HepG2 (cell line): ENCODE results near the gene MXRA8. TPM values are rescaled to one million over a fixed set of nuclear protein-coding genes. Genes with fewer than 3 reads are reported as not detected.

ENCODE experiments used
- CTCF ChIP-seq: sonication (generic); formaldehyde crosslinking; IDR thresholded peaks from 2 replicates; pipeline ENCODE4 v1.5.0; 2020; ENCODE audit warnings: mild to moderate bottlenecking, missing genetic modification reagents, moderate library complexity
- ESRRA ChIP-seq: sonication (generic); formaldehyde crosslinking; IDR thresholded peaks from 2 replicates; pipeline ENCODE4 v1.5.1; 2020; ENCODE audit warnings: mild to moderate bottlenecking, low read depth, missing genetic modification reagents
- HHEX ChIP-seq: IDR thresholded peaks from 2 replicates; pipeline ENCODE4 v1.6.1; 2016; ENCODE audit warnings: control low read depth
- HNF1B ChIP-seq: sonication (generic); formaldehyde crosslinking; IDR thresholded peaks from 2 replicates; pipeline ENCODE4 v1.5.1; 2020; ENCODE audit warnings: mild to moderate bottlenecking, moderate library complexity, missing genetic modification reagents
- HOXA9 ChIP-seq: sonication (generic); formaldehyde crosslinking; IDR thresholded peaks from 2 replicates; pipeline ENCODE4 v1.8.1; 2022; ENCODE audit warnings: missing genetic modification reagents, mild to moderate bottlenecking, moderate library complexity, borderline replicate concordance
- KAT2B ChIP-seq: fragments of 150-350 bp; IDR thresholded peaks from 2 replicates; pipeline ENCODE4 v1.6.1; 2014; ENCODE audit warnings: low read depth, low read length, borderline replicate concordance
- MLX ChIP-seq: IDR thresholded peaks from 2 replicates; pipeline ENCODE4 v1.6.1; 2016
- MXD4 ChIP-seq: IDR thresholded peaks from 2 replicates; pipeline ENCODE4 v1.6.1; 2016; ENCODE audit warnings: mild to moderate bottlenecking, missing biosample characterization, missing genetic modification reagents
- NFIB ChIP-seq: sonication (generic); formaldehyde crosslinking; IDR thresholded peaks from 2 replicates; pipeline ENCODE4 v1.9.0; 2021; ENCODE audit warnings: missing genetic modification reagents, mild to moderate bottlenecking, borderline replicate concordance
- NRL ChIP-seq: sonication (generic); formaldehyde crosslinking; IDR thresholded peaks from 2 replicates; pipeline ENCODE4 v1.5.0; 2020; ENCODE audit warnings: missing genetic modification reagents, mild to moderate bottlenecking, moderate library complexity, borderline replicate concordance
- PITX1 ChIP-seq: sonication (generic); formaldehyde crosslinking; IDR thresholded peaks from 2 replicates; pipeline ENCODE4 v1.5.1; 2020; ENCODE audit warnings: mild to moderate bottlenecking, missing genetic modification reagents
- PPARG ChIP-seq: conservative IDR thresholded peaks from 2 replicates; pipeline ENCODE4 v1.6.1; 2016; ENCODE audit warnings: missing biosample characterization, missing genetic modification reagents
- PREB ChIP-seq: sonication (generic); formaldehyde crosslinking; IDR thresholded peaks from 2 replicates; pipeline ENCODE4 v1.4.0; 2020; ENCODE audit warnings: missing genetic modification reagents
- SALL2 ChIP-seq: sonication (generic); formaldehyde crosslinking; IDR thresholded peaks from 2 replicates; pipeline ENCODE4 v1.8.1; 2023; ENCODE audit warnings: mild to moderate bottlenecking, missing genetic modification reagents, inconsistent platforms
- SP140L ChIP-seq: sonication (generic); formaldehyde crosslinking; IDR thresholded peaks from 2 replicates; pipeline ENCODE4 v1.4.0; 2020; ENCODE audit warnings: missing genetic modification reagents, borderline replicate concordance
- ZNF264 ChIP-seq: sonication (generic); formaldehyde crosslinking; IDR thresholded peaks from 2 replicates; pipeline ENCODE4 v1.4.0; 2020; ENCODE audit warnings: missing genetic modification reagents
- ZNF512B ChIP-seq: sonication (generic); formaldehyde crosslinking; IDR thresholded peaks from 2 replicates; pipeline ENCODE4 v1.5.1; 2020; ENCODE audit warnings: missing genetic modification reagents, mild to moderate bottlenecking, borderline replicate concordance
- ZNF557 ChIP-seq: sonication (generic); formaldehyde crosslinking; IDR thresholded peaks from 2 replicates; pipeline ENCODE4 v1.4.0; 2020; ENCODE audit warnings: missing genetic modification reagents
- ZNF709 ChIP-seq: sonication (generic); formaldehyde crosslinking; IDR thresholded peaks from 2 replicates; pipeline ENCODE4 v1.5.0; 2020; ENCODE audit warnings: mild to moderate bottlenecking, missing genetic modification reagents
- ZNF720 ChIP-seq: sonication (generic); formaldehyde crosslinking; IDR thresholded peaks from 2 replicates; pipeline ENCODE4 v1.4.0; 2020; ENCODE audit warnings: missing genetic modification reagents
- ZNF75D ChIP-seq: sonication (generic); formaldehyde crosslinking; IDR thresholded peaks from 2 replicates; pipeline ENCODE4 v1.8.1; 2023; ENCODE audit warnings: missing genetic modification reagents, mild to moderate bottlenecking, borderline replicate concordance
- polyA plus RNA-seq, 8 experiments: library from polyadenylated mRNA; depleted of rRNA in 3 of 8; stranded (reverse) in 7 of 8; unstranded in 1 of 8; fragments of >200 nt; fragmentation: Illumina TruSeq in 4 of 8; extraction: Trizol in 4 of 8; gene quantifications; 2 replicates each; pipeline versions ENCODE4 v1.2.1 to v1.2.3, GENCODE V29; 2011 to 2016; ENCODE audit warnings: low read depth in 4 of 8, missing spikeins in 1 of 8, mixed read lengths in 1 of 8; ENCODE audit not compliant: insufficient read depth in 1 of 8
- total RNA-seq, 5 experiments: library from RNA; depleted of rRNA; stranded (reverse); fragments of >200 nt; fragmentation: Illumina TruSeq; extraction: Trizol; gene quantifications; 2 replicates each; pipeline ENCODE4 v1.2.3, GENCODE V29; 2016; ENCODE audit warnings: low read depth in 1 of 5

The MXRA8 gene
- total and polyA plus RNA-seq, 2 of the 13 experiments (the other 11 are each of a cell fraction or from before 2014, with no cell fraction given): 19.8 to 44.8 TPM

- peak; percentile 65 for TF ChIP-seq SALL2 (CRISPR knock-in tag)
- no peak for TF ChIP-seq KAT2B
- no peak for TF ChIP-seq ZNF720 (CRISPR knock-in tag)
- peak; percentile 78 for TF ChIP-seq ZNF709 (CRISPR knock-in tag)
- TF ChIP-seq ZNF512B: no peak
- no peak for TF ChIP-seq PITX1 (CRISPR knock-in tag)
- peak; percentile 94 for TF ChIP-seq MXD4
- peak; percentile 28; the same call in 1 of the 2 replicates for TF ChIP-seq CTCF (CRISPR knock-in tag)
- peak; percentile 63; the same call in 1 of the 2 replicates for TF ChIP-seq MLX (CRISPR knock-in tag)
- TF ChIP-seq PREB: no peak
- TF ChIP-seq NRL (CRISPR knock-in tag): peak; percentile 49; the same call in 1 of the 2 replicates
- peak; percentile 59; the same call in 1 of the 2 replicates for TF ChIP-seq ESRRA (CRISPR knock-in tag)
- TF ChIP-seq SP140L (CRISPR knock-in tag): no peak; the same call in 1 of the 2 replicates
- no peak for TF ChIP-seq NFIB (CRISPR knock-in tag)
- TF ChIP-seq HNF1B (CRISPR knock-in tag): peak; percentile 90
- 0 out of 2 replicates have a peak, but pooled peaks have one; percentile 23 for TF ChIP-seq HHEX (CRISPR knock-in tag)
- TF ChIP-seq ZNF75D (CRISPR knock-in tag): no peak
- no peak for TF ChIP-seq ZNF264
- TF ChIP-seq ZNF557 (CRISPR knock-in tag): no peak
- TF ChIP-seq PPARG (CRISPR knock-in tag): peak; percentile 53
- TF ChIP-seq HOXA9 (CRISPR knock-in tag): peak; percentile 68; the same call in 1 of the 2 replicates
Observed at GRCh38 chr1:1406821-1407635, 48.7 kb upstream of the MXRA8 start, which contains the start of gene MRPL20 (continued).
